Neural progenitor cell (in vitro differentiated cells): ENCODE measurements around the gene ZNRF1. TPM values are rescaled to one million over a fixed set of nuclear protein-coding genes. Genes with fewer than 3 reads are reported as not detected.

Experiments used
- DNase-seq: peaks from one replicate; pipeline ENCODE4 v3.0.0-alpha.2; 2016; ENCODE audit warnings: low spot score
- H2AFZ ChIP-seq: fragments of 200-600 bp; sonication (generic); replicated peaks from 2 replicates; pipeline ENCODE4 v1.6.1; 2016; ENCODE audit warnings: antibody characterized with exemption
- H3F3A ChIP-seq: fragments of 200-600 bp; sonication (generic); 2 replicates; pipeline ENCODE4 v1.6.1; 2016; ENCODE audit warnings: antibody characterized with exemption, low read depth
- H3K27ac ChIP-seq: fragments of 200-600 bp; sonication (generic); 2 replicates; pipeline ENCODE4 v1.5.1; 2016; ENCODE audit warnings: mild to moderate bottlenecking
- H3K27me3 ChIP-seq: fragments of 200-600 bp; sonication (generic); 2 replicates; pipeline ENCODE4 v1.6.1; 2016; ENCODE audit warnings: mild to moderate bottlenecking, moderate library complexity
- H3K36me3 ChIP-seq: fragments of 200-600 bp; sonication (generic); 2 replicates; pipeline ENCODE4 v1.5.1; 2016
- H3K4me1 ChIP-seq: fragments of 200-600 bp; sonication (generic); 2 replicates; pipeline ENCODE4 v1.6.1; 2016; ENCODE audit warnings: mixed run types
- H3K4me2 ChIP-seq: fragments of 200-600 bp; sonication (generic); 2 replicates; pipeline ENCODE4 v1.6.1; 2016
- H3K4me3 ChIP-seq: fragments of 200-600 bp; sonication (generic); 2 replicates; pipeline ENCODE4 v1.5.1; 2016
- H3K79me2 ChIP-seq: fragments of 200-600 bp; sonication (generic); 2 replicates; pipeline ENCODE4 v1.6.1; 2016; ENCODE audit warnings: low read depth
- H3K9ac ChIP-seq: fragments of 200-600 bp; sonication (generic); 2 replicates; pipeline ENCODE4 v1.6.1; 2016
- H3K9me3 ChIP-seq: fragments of 200-600 bp; sonication (generic); 2 replicates; pipeline ENCODE4 v1.5.1; 2016; ENCODE audit warnings: low read depth
- H4K20me1 ChIP-seq: fragments of 200-600 bp; sonication (generic); 2 replicates; pipeline ENCODE4 v1.6.1; 2016; ENCODE audit warnings: low read depth
- H3K27ac Mint-ChIP-seq: 3 replicates; pipeline ENCODE4 v1.8.0; 2021; ENCODE audit warnings: mixed read lengths
- H3K27me3 Mint-ChIP-seq: 2 replicates; pipeline ENCODE4 v1.8.0; 2022; ENCODE audit warnings: low read depth, mild to moderate bottlenecking, inconsistent platforms, moderate library complexity, mixed read lengths; ENCODE audit not compliant: insufficient read depth
- H3K36me3 Mint-ChIP-seq: 3 replicates; pipeline ENCODE4 v1.8.0; 2021; ENCODE audit warnings: mixed read lengths
- H3K4me1 Mint-ChIP-seq: 3 replicates; pipeline ENCODE4 v1.8.0; 2021; ENCODE audit warnings: mixed read lengths
- H3K4me3 Mint-ChIP-seq: 3 replicates; pipeline ENCODE4 v1.8.0; 2021; ENCODE audit warnings: mild to moderate bottlenecking, moderate library complexity, mixed read lengths
- H3K9me3 Mint-ChIP-seq: 3 replicates; pipeline ENCODE4 v1.8.0; 2020; ENCODE audit warnings: mixed read lengths
- CTCF ChIP-seq: fragments of 200-600 bp; sonication (generic); IDR thresholded peaks from 2 replicates; pipeline ENCODE4 v1.5.1; 2017; ENCODE audit warnings: antibody characterized with exemption, mild to moderate bottlenecking
- EZH2 ChIP-seq: fragments of 200-600 bp; sonication (generic); IDR thresholded peaks from 2 replicates; pipeline ENCODE4 v1.6.1; 2017; ENCODE audit warnings: antibody characterized with exemption, mild to moderate bottlenecking, moderate library complexity
- EZH2phosphoT487 ChIP-seq: fragments of 200-600 bp; sonication (generic); IDR thresholded peaks from 2 replicates; pipeline ENCODE4 v1.6.1; 2017; ENCODE audit warnings: antibody characterized with exemption
- total RNA-seq: library from RNA; depleted of rRNA; stranded (reverse); fragments of >200 nt; gene quantifications from 2 replicates; pipeline ENCODE4 v1.2.3, GENCODE V29; 2015; ENCODE audit warnings: low replicate concordance

Gene ZNRF1
- total RNA-seq, 1 donor from 2014 or later = 9.3 TPM

GRCh38 chr16:75043175-75043895 is 44.5 kb downstream of the ZNRF1 start:
- H3K79me2 ChIP-seq = peaks cover 99% of the 10 kb centered on the region
- no peak overlapping the region for H3K27ac Mint-ChIP-seq

GRCh38 chr16:75044800-75045361 is 46.1 kb downstream of the ZNRF1 start:
- Histone ChIP-seq H2AFZ (no peak overlapping the region), H3K9me3 (no peaks in the 10 kb centered on the region), H3K27me3 (no peaks in the 10 kb centered on the region), H3K27ac (no peak overlapping the region), H4K20me1 (peaks cover 14% of the 10 kb centered on the region), H3K4me2 (no peak overlapping the region), H3F3A (no peaks in the 10 kb centered on the region), H3K4me3 (no peak overlapping the region), H3K36me3 (no peaks in the 10 kb centered on the region), H3K9ac (no peak overlapping the region), H3K4me1 (no peaks in the 10 kb centered on the region), H3K79me2 (peaks cover 100% of the 10 kb centered on the region)
- Mint-ChIP-seq H3K27me3 (no peaks in the 10 kb centered on the region), H3K4me3 (no peak overlapping the region), H3K27ac (no peak overlapping the region), H3K36me3 (peaks cover 34% of the 10 kb centered on the region), H3K9me3 (peaks cover 28% of the 10 kb centered on the region), H3K4me1 (peaks cover 6% of the 10 kb centered on the region)
- no peak for DNase-seq
- TF ChIP-seq EZH2phosphoT487 = no peak
- no peak for TF ChIP-seq EZH2
- TF ChIP-seq CTCF = no peak

More at GRCh38 chr16:75043175-75043895, 44.5 kb downstream of the ZNRF1 start:
- no peak for TF ChIP-seq EZH2
- TF ChIP-seq CTCF = no peak
- TF ChIP-seq EZH2phosphoT487 = no peak
- H3K27me3 Mint-ChIP-seq = peaks cover 2% of the 10 kb centered on the region
- no peaks in the 10 kb centered on the region for H3K4me1 ChIP-seq
- H3K4me2 ChIP-seq = no peak overlapping the region
- no peak overlapping the region for H2AFZ ChIP-seq
- DNase-seq = no peak
- peaks cover 32% of the 10 kb centered on the region for H3K36me3 Mint-ChIP-seq
- H3K4me3 ChIP-seq = no peak overlapping the region
- H3K9ac ChIP-seq = no peak overlapping the region
- peaks cover 14% of the 10 kb centered on the region for H4K20me1 ChIP-seq
- H3K27me3 ChIP-seq = no peaks in the 10 kb centered on the region
- H3K36me3 ChIP-seq = no peaks in the 10 kb centered on the region
- peaks cover 6% of the 10 kb centered on the region for H3K4me1 Mint-ChIP-seq
- no peak overlapping the region for H3K4me3 Mint-ChIP-seq
- no peaks in the 10 kb centered on the region for H3K9me3 ChIP-seq
- no peak overlapping the region for H3K27ac ChIP-seq
- H3F3A ChIP-seq = no peaks in the 10 kb centered on the region
- peaks cover 24% of the 10 kb centered on the region for H3K9me3 Mint-ChIP-seq

GRCh38 chr16:75045424-75045823 is 46.6 kb downstream of the ZNRF1 start:
- no peaks in the 10 kb centered on the region for H3K27me3 ChIP-seq
- Mint-ChIP-seq H3K27me3 (no peaks in the 10 kb centered on the region), H3K4me3 (no peak overlapping the region), H3K36me3 (peaks cover 31% of the 10 kb centered on the region), H3K27ac (no peak overlapping the region), H3K9me3 (peaks cover 30% of the 10 kb centered on the region), H3K4me1 (peaks cover 6% of the 10 kb centered on the region)
- H3K9ac ChIP-seq = no peak overlapping the region
- peaks cover 100% of the 10 kb centered on the region for H3K79me2 ChIP-seq
- H2AFZ ChIP-seq = no peak overlapping the region
- no peaks in the 10 kb centered on the region for H3F3A ChIP-seq
- TF ChIP-seq EZH2 (no peak), EZH2phosphoT487 (no peak), CTCF (no peak)
- H3K4me2 ChIP-seq = no peak overlapping the region
- H3K4me1 ChIP-seq = no peaks in the 10 kb centered on the region
- H3K27ac ChIP-seq = no peak overlapping the region
- no peaks in the 10 kb centered on the region for H3K9me3 ChIP-seq
- no peak overlapping the region for H3K4me3 ChIP-seq
- H4K20me1 ChIP-seq = peaks cover 14% of the 10 kb centered on the region
- DNase-seq = no peak
- no peaks in the 10 kb centered on the region for H3K36me3 ChIP-seq
